ENCODE data around the gene GNG7.
"Not testable (repeated sequence)": the region's sequence is repeated elsewhere in the genome, so short reads cannot be mapped to it uniquely, and the experiment has no call there.

GNG7 gene

DNA sequence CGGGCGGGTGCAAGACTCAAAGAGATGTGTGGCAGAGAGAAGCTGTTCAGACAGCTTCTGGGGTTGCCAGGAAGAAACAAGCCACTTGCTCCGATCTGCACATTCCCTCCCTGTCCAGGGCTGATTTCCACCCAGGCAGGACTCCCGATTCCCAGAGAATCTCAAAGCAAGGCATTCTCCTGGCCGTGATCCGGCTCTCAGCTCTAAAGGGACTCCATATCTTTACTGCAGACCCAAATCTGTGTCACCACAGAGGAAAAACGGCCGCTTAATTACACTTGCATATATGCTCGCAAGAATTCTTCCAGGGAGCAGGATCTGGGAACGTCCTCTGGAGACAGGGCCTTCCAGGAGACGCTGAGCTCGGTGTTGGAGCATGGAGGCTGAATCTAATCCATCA, 25.7 kb downstream of the GNG7 start:
- DNase-seq (ENCODE audit: low read depth in 2 of 2): no peak

DNA sequence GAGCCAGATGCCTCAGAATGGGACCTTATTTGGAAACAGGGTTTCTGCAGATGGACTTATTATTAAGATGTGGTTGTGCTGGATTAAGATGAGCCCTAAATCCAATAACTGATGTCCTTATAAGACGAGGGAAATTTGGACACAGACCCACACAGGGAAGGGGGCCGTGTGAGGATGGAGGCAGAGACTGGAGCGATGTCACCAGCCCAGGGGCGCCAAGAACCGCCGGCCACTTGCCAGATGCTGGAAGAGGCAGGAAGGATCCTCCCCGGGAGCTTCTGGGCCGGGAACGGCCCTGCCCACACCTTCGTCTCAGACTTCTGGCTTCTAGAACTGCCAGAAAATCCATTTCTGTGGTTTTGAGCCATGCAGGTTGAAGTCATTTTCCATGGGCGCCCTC, 26.6 kb downstream of the GNG7 start:
- no peak for DNase-seq (ENCODE audit: low read depth in 2 of 2)

DNA sequence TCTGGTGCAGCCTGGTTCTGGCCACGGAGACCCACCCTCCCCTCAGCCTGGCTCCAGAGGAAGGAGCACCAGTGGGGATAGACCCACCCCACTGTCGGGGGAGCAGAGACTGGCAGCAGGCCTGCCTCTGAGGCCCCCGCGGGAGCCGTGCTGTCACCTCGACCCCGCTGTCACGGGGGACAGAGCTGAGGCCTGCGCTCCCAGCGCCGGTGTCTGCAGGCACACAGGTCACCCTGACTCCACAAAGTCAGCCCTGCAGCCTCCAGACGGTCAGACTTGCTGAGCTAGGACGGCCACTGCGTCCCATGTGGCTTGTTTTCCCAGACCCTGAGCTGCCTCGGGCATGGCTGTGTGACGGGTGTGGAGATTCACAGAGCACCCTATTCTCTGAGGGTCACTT, 32.3 kb downstream of the GNG7 start:
- no peak for DNase-seq (ENCODE audit: low read depth in 2 of 2)

DNA sequence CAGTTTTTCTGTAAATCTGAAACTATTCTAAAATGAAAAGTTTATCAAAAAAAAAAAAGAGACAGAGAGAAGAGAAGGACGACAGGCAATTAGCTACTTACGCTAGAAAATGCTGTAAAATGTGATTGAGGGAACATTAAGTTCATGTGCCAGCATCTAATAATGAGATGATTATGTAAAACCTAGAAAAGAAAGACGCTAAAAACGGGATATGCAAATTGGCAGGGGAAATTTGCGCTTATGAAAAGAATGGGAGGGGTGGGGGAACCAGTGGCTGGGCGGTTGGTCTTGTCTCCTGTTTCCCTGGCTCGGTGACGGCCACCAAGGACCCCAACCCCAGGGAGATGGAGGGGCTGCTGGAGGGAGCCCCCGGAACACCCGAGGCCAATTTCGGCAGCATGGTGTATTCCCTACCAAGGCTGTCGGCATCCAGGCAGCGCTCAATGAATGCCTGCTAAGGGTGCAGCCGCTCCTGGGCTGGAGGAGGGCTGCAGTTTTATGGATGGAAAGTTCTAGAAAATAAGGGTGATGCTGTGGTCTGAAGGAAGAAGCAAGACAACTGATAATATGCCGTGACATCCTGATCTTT, 34.2 kb downstream of the GNG7 start:
- no peak for DNase-seq (ENCODE audit: low read depth in 2 of 2)

DNA sequence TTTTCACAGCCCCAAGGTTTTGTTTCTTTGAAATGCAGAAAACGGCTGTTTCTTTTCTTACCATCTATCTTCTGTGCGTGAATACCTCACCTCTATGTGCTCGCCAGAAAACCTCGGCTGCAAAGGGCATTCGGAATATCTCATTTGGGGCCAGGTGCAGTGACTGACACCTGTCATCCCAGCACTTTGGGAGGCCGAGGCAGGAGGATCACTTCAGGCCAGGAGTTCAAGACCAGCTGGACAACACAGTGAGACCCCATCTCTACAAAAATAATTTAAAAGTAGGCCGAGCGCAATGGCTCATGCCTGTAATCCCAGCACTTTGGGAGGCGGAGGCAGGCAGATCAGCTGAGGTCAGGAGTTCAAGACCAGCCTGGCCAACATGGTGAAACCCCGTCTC, 35.1 kb downstream of the GNG7 start:
- DNase-seq (ENCODE audit: low read depth in 2 of 2): not testable (repeated sequence)

DNA sequence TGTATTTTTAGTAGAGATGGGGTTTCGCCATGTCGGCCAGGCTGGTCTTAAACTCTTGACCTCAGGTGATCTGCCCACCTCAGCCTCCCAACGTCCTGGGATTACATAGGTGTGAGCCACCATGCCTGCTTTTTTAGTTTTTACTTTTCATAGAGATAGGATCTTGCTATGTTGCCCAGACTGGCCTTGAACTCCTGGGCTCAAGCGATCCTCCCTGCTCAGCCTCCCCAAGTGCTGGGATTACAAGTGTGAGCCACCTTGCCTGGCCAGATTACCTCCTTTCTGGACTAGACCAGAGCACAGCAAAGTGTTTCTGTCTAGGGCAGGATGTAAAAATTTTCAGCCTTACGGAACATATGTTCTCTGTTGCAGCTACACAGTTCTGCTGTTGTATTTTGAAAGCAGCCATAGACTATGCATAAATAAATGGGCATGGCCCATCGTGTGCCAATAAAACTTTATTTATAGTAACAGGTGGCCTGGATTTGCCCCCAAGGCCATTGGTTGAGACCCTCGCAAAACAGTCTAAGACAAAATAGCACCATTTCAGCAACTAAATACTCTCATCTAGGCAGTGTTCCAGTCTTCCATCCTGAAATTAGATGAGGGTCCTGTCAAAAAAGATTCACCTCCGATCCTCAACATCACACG, 36.0 kb downstream of the GNG7 start:
- no peak for DNase-seq (ENCODE audit: low read depth in 2 of 2)

DNA sequence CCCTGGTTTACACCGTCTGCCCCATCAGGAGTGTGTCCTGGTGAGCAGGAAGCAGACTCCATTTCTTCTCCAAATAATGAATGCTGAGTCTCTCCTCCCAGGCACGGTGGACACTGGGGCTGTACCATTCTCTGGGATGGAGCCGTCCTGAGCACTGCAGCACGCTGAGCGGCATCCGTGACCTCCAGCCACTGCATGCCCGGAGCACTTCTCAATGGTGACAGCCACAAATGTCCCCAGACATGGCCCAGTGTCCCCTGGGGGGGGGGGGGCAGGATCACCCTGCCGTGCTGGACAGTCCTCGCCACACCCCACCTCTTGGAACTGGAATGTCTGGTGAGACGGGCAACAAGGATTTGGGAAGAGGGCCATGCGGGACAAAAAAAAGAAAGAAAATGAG, 37.4 kb downstream of the GNG7 start:
- no peak for DNase-seq (ENCODE audit: low read depth in 2 of 2)

DNA sequence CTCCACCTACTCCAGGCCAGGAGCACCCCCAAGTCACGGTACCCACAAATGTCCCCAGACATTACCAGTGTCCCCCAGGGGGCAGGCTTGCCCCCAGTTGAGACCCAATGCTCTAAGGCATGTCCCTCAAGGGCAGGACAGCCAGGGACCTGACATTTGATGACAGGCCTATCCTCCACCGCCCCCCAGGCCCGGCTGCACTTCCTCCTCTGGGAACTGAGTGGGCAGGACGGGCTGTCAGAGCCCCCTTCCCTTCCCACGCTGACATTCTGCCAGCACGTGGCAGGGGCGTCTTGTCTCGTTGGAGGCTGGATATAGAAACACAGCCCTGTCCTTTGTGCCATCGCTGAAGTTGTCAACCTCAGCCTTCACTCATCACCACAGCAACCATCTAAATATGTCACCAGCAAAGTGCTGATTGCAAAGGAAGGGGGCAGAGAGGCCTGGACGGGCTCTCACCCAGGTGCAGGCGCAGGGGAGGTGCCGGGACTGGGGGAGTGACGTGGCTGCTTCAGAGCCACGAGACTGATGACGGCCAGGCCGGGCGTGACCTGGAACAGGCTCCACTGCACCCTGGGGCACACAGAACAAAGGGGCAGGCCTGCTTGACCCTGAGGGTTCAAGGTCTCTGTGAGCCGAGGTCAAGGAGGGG, 38.4 kb downstream of the GNG7 start:
- no peak for DNase-seq (ENCODE audit: low read depth in 2 of 2)

DNA sequence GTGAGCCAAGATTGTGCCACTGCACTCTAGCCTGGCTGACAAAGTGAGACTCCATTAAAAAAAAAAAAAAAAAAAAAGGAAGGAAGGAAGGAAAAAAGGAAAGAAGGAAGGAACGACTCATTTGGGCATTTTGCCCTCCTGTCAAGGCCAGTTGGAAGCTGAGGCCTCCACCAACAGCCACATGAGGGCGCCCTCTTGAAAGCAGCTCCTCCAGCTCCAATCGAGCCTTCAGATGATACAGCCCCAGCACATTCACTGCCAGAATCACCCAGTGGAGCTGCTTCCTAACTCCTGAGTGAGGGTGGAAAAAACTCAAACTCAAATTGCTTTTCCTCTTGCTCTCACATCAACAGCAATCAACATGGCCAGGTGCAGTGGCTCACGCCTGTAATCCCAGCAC, 40.9 kb downstream of the GNG7 start:
- DNase-seq (ENCODE audit: low read depth in 2 of 2): peak in 1 of 2 donors; percentile 8

DNA sequence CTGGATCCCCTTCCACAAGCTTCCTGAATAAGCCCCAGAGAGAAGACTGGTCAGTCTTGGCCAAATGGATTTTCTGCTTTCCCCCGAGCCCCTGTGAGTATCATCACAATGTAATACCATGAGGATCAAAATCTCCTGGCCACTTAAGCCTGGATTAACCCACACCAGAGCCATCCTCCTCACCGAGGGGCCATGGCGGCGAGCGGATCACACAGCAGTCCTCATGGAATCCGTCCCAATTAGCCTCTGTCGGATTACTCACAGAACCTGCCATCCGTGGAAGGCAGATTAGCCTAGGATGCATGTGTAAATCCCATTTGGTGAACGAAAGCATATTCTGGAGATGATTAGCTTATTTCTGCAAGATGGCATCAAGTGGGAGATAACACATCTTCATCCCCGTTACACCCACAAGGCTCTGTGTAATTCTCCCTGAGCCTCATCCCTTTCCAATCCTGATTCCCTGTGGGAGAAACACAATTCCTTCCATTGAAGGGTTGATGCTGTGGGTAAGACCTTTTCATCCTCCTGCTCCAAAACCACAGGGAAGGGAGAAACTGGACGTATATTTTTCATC, 42.5 kb downstream of the GNG7 start:
- no peak for DNase-seq (ENCODE audit: low read depth in 2 of 2)

DNA sequence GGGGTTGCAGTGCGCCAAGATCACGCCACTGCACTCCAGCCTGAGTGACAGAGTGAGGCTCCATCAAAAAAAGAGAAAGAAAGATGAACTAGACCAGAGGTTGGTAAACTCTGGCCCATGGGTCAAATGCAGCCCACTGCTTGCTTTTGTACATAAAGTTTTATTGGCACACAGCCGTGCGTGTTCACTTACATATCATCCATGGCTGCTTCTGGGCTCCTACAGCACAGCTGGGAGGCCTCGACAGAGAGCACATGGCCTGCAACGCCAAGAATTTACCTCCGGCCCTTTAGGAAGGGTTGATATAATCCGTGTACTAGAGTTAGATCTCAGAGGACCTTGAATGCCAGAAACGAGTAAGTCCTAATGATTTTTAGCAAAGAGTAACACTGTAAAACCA, 46.0 kb downstream of the GNG7 start:
- no peak for DNase-seq (ENCODE audit: low read depth in 2 of 2)

DNA sequence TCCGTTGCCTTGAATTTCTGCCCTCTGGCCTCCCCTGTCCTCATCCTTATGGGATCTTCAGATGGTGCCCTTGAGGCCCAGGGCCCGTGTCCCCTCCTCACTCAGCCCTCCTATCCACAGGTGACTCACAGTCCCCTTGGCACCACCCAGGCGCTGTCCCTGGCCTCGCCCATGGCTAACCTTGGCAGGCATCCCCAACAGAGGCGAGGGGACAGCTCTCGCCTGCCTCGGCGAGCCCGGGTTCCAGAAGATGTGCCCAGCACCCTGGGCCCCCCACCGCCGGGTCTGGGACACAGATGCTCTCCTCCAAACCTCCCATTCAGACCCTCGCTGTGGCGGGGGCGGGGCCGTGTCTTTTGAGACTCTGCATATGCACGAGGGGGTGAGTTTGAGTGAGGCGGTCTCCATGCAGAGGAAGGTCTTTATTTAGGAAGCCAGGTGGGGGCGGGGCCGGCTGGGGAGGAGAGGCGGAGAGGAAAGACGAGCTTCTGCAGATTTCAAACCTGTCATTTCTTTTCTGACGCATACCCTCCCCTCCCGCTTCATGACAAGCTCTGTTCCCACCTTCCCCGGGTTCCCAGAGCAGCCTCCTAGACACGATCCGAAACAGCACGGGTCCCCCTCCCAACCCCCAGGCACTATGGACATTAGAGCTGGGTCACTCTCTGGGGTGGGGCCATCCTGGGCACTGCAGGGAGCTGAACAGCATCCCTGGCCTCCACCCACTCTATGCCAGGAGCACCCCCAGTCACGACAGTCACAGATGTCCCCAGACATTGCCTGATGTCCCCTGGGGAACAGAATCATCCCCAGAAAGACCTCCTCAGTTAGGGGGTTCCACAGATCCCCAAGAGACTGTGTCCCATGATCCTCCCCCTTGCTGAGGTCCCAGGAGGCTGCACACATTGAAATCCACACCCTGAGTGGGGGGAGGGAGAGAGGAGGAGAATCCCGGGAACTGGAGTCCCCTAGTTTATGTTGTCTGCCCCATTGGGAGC, 48.5 kb downstream of the GNG7 start:
- DNase-seq (ENCODE audit: low read depth in 2 of 2): no peak

DNA sequence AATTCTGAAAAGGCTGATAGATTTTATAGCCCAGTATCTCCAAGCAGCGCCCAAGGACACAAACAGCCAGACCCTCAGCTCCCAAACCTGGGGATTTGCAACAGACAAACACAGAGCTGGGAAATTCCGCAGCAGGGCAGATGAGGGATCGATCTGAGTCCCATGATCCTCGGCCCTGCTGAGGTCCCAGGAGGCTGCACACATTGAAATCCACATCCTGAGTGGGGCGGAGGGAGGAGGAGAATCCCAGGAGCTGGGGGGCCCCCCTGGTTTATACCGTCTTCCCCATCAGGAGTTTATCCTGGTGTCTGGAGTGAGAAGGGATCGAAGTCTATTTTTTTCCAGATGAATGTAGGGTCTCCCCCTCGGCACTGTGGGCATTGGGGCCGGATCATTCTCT, 49.3 kb downstream of the GNG7 start:
- DNase-seq (ENCODE audit: low read depth in 2 of 2): no peak

DNA sequence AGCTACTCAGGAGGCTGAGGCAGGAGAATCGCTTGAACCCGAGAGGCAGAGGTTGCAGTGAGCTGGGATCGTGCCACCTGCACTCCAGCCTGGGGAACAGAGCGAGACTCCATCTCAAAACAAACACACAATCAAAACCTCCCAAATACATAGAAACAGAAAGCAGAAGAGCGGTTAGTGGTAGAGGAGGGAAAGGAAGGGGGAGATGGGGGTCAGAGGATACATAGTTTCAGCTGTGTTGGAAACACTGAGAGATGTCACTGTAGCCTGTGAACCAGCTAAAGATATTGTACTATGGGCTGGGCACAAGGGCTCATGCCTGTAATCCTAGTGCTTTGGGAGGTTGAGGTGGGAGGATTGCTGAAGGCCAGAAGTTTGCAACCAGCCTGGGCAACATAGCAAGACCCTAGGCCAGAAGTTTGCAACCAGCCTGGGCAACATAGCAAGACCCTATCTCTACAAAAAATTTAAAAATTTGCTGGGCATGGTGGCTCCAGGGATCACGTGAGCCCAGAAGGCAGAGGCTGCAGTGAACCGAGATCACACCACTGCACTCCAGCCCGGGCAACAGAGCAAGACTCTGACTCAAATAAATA, 49.9 kb downstream of the GNG7 start:
- DNase-seq (ENCODE audit: low read depth in 2 of 2): no peak

DNA sequence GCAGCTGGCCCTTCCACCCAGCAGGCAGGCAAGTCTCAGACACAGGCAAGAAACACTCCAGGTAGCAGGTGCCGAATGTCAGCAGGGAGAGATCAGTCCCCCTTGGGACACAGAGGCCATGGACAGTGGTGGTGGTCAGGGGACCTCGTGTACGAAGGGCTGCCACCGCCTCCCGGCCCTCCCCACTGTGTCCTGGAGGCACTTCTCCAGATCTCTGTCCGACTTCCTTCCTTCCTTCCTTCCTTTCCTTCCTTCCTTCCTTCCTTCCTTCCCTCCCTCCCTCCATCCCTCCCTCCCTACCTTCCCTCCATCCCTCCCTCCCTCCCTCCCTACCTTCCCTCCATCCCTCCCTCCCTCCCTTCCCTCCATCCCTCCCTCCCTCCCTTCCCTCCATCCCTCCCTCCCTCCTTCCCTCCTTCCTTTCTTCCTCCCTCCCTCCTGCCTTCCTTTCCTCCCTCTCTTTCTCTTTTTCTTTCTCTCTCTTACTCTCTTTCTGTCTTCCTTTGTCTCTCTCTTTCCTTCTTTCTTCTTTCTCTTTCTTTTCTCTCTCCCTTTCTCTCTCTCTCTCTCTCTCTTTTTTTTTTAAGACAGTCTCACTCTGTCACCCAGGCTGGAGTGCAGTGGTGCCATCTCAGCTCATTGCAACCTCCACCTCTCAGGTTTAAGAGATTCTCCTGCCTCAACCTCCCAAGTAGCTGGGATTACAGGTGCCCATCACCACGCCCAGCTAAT, 51.3 kb downstream of the GNG7 start:
- not testable (repeated sequence) for DNase-seq (ENCODE audit: low read depth in 2 of 2)

DNA sequence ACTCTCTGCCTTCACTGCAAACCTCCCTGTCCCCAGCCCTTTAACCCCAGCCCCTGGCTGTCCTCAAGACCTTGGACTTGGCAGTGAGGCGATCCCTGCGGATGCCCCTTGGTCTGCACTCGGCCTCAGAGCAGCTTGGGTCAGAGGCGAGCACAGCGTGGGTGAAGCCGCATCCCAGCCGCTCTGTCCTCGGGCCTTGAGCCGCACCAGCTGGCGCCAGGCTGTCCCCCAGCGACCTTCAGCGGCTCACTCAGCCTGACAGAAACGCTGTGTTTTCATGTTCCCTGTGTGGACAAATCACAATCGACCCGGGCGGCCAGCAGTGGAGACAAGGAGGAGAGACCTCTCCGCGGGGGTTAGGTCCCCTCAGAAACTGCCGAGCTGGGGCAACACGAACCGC, 52.0 kb downstream of the GNG7 start:
- DNase-seq (ENCODE audit: low read depth in 2 of 2): no peak

DNA sequence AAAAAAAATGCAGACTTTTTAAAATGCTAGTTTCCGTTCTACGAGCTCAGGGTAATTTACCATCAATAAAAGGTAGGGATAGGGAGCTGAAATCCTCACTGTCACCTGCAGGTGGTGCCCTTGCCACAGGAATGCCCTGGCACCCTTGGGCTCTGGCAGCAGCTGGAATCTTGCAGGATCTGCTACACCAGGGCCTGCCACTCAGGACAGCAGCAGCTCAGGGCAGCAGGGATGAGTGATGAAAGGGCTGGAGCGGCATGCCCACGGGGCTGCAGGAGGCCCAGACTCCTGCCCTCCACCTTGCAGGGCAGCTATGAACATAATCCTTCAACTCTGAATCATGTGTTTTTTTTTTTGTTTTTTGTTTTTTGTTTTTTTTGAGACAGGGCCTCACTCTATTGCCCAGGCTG, 54.0 kb downstream of the GNG7 start:
- peak; percentile 47 to 57 for DNase-seq (ENCODE audit: low read depth in 2 of 2)

DNA sequence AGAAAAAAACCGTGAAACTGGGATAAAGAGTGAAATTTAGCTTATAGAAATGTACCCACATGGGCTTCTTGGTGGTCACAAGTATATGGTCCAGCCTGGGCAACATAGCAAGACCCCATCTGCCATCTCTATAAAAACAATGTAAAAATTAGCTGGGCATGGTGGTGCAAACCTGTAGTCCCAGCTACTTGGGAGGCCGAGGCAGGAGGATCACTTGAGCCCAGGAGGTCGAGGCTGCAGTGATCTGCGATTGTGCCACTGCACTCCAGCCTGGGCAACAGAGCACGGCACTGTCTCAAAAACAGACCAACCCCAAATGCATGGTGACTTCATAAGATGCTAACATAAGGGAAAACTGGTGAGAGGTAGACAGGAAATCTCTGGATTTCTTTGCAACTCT, 54.4 kb downstream of the GNG7 start:
- DNase-seq (ENCODE audit: low read depth in 2 of 2): no peak

DNA sequence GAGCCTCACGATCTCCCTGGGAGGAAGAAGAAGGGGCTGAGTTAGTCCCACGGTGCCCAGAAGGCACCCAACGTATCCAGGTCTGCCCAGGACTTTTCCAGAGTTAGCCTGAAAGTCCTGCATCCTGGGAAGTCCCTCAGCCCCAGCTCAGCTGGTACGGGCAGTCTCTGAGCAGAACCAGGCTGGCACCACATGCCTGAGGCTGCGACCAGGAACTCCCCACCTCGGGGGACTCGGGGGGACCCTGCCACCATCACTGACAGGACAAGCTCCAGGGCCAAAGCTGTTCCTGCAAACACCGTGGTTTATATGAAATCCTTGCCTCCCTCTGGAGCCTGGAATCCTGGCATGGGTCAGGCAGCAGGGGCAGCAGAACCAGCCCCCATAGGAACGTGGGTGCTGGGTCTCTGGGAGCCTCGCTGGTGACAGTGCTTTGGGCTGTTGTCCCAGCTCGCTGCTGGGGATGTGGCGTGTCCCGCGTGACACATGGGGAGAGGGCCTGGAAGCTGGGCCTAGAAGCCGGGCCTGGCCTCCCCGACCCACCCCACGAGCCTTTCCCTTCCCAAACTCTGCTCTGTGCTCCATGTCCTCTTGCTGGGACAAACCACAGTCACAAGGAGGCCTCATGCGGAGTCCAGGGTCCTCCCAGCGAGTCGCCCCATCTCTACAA, 55.5 kb downstream of the GNG7 start:
- DNase-seq (ENCODE audit: low read depth in 2 of 2): no peak

DNA sequence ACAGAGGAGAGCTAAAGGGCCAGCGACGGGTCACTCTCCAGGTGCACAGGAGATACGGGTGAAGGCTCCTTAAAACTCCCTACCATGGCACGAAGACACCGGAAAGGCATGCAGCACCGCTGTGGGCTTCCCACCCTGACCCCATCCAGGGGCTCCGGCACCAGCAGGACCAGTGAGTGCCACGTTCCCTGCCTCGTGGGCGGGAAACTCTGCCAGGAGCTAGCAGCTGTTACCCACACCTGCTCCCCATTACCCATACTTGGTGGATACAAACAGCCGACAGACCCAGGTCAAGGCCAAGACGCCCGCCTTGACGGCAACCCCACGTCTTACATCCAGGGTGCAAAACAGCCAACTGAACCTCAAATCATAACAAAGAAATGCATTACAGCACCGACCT, 56.7 kb downstream of the GNG7 start:
- DNase-seq (ENCODE audit: low read depth in 2 of 2): no peak

All from stimulated activated CD8-positive, alpha-beta memory T cell treated with anti-CD3 and anti-CD28 coated beads, Interleukin-2, amount 100 ng/mL, for 48 hours (primary cell).